Vagina (tissue), 2 donors: ENCODE results near the gene GRIK3.

ENCODE experiments used
- CTCF ChIP-seq, 3 experiments: fragments of 450-650 bp in 2 of 3; fragments of 200-600 bp in 1 of 3; sonication (generic) in 1 of 3; IDR thresholded peaks; one replicate each; pipeline ENCODE4 v1.5.1; 2017 to 2019; ENCODE audit warnings: antibody characterized with exemption in 3 of 3, mild to moderate bottlenecking in 2 of 3, moderate library complexity in 2 of 3
- POLR2A ChIP-seq, 2 donors: fragments of 450-650 bp; IDR thresholded peaks; one replicate each; pipeline ENCODE4 v1.6.1; 2017; ENCODE audit warnings: antibody characterized with exemption in 2 of 2, mild to moderate bottlenecking in 2 of 2, moderate library complexity in 2 of 2

GRCh38 chr1:37071829-37072228 lies 37.5 kb upstream of the GRIK3 start:
- TF ChIP-seq POLR2A (IDR thresholded peaks at IDR 0.05), result no peak
- no peak for TF ChIP-seq CTCF (IDR thresholded peaks at IDR 0.05)
